Neural cell (in vitro differentiated cells): ENCODE data around the gene ACTBL2. TPM values are rescaled to one million over a fixed set of nuclear protein-coding genes. Genes with fewer than 3 reads are reported as not detected.

Experiments
- H2AFZ ChIP-seq: fragments of 200-600, 300-800 bp; sonication (generic), shearing (Covaris generic); 2 replicates; pipeline ENCODE4 v1.6.0; 2014; ENCODE audit warnings: low read depth, mild to moderate bottlenecking, antibody characterized with exemption, low read length, moderate library complexity
- H3F3A ChIP-seq: fragments of 200-600 bp; shearing (Covaris generic); 2 replicates; pipeline ENCODE4 v1.6.1; 2016; ENCODE audit warnings: mild to moderate bottlenecking, moderate library complexity, mixed read lengths, antibody characterized with exemption, low read length; ENCODE audit not compliant: insufficient read depth, poor library complexity, severe bottlenecking
- H3K27ac ChIP-seq: fragments of 200-600, 300-800 bp; sonication (generic), shearing (Covaris generic); 2 replicates; pipeline ENCODE4 v1.5.1; 2014; ENCODE audit warnings: mild to moderate bottlenecking, low read length, moderate library complexity
- H3K27me3 ChIP-seq: fragments of 300-800, 200-600 bp; sonication (generic), shearing (Covaris generic); 2 replicates; pipeline ENCODE4 v1.6.0; 2014; ENCODE audit warnings: mild to moderate bottlenecking, low read depth, low read length, moderate library complexity; ENCODE audit not compliant: insufficient read depth
- H3K36me3 ChIP-seq: fragments of 300-800, 200-600 bp; sonication (generic), shearing (Covaris generic); 2 replicates; pipeline ENCODE4 v1.5.1; 2014; ENCODE audit warnings: mild to moderate bottlenecking, antibody characterized with exemption, low read length, moderate library complexity; ENCODE audit not compliant: insufficient read depth
- H3K4me2 ChIP-seq: fragments of 300-800, 200-600 bp; sonication (generic), shearing (Covaris generic); 2 replicates; pipeline ENCODE4 v1.6.0; 2014; ENCODE audit warnings: mild to moderate bottlenecking, low read length
- H3K4me3 ChIP-seq: fragments of 300-800, 200-600 bp; sonication (generic), shearing (Covaris generic); 2 replicates; pipeline ENCODE4 v1.5.1; 2014; ENCODE audit warnings: mild to moderate bottlenecking, low read length, moderate library complexity
- H3K79me2 ChIP-seq: fragments of 200-600 bp; shearing (Covaris generic); replicated peaks from 2 replicates; pipeline ENCODE4 v1.6.0; 2014; ENCODE audit warnings: mild to moderate bottlenecking, low read length, moderate library complexity; ENCODE audit not compliant: insufficient read depth
- H3K9ac ChIP-seq: fragments of 300-800, 200-600 bp; sonication (generic), shearing (Covaris generic); 2 replicates; pipeline ENCODE4 v1.6.1; 2016; ENCODE audit warnings: mild to moderate bottlenecking, low read length, mixed read lengths
- H3K9me2 ChIP-seq: fragments of 200-600 bp; shearing (Covaris generic); 2 replicates; pipeline ENCODE4 v1.6.1; 2016; ENCODE audit warnings: mild to moderate bottlenecking, low read length, mixed read lengths; ENCODE audit not compliant: insufficient read depth
- H3K9me3 ChIP-seq: fragments of 200-600, 300-800 bp; sonication (generic), shearing (Covaris generic); 2 replicates; pipeline ENCODE4 v1.6.1; 2016; ENCODE audit warnings: mild to moderate bottlenecking, mixed run types, low read length, moderate library complexity, mixed read lengths
- H4K20me1 ChIP-seq: fragments of 200-600 bp; shearing (Covaris generic); 2 replicates; pipeline ENCODE4 v1.6.1; 2016; ENCODE audit warnings: mild to moderate bottlenecking, mixed run types; ENCODE audit not compliant: insufficient read depth
- CTCF ChIP-seq: fragments of 450-650 bp; IDR thresholded peaks from 2 replicates; pipeline ENCODE4 v1.5.1; 2014; ENCODE audit warnings: antibody characterized with exemption, mild to moderate bottlenecking, moderate library complexity; ENCODE audit not compliant: poor library complexity, severe bottlenecking
- EP300 ChIP-seq: fragments of 450-650 bp; conservative IDR thresholded peaks from 2 replicates; pipeline ENCODE4 v1.6.1; 2014; ENCODE audit warnings: antibody characterized with exemption, mild to moderate bottlenecking, moderate library complexity; ENCODE audit not compliant: poor library complexity, severe bottlenecking
- EZH2 ChIP-seq: fragments of 200-600, 300-800 bp; shearing (Covaris generic), sonication (generic); IDR thresholded peaks from 2 replicates; pipeline ENCODE4 v1.6.1; 2014; ENCODE audit warnings: antibody characterized with exemption, low read length, borderline replicate concordance, mild to moderate bottlenecking; ENCODE audit not compliant: insufficient read depth, poor library complexity, severe bottlenecking
- MXI1 ChIP-seq: fragments of 450-650 bp; conservative IDR thresholded peaks from 2 replicates; pipeline ENCODE4 v1.6.1; 2014; ENCODE audit warnings: antibody characterized with exemption, mild to moderate bottlenecking; ENCODE audit not compliant: poor library complexity, severe bottlenecking
- POLR2AphosphoS5 ChIP-seq: IDR thresholded peaks from 2 replicates; pipeline ENCODE4 v1.6.1; 2012
- RAD21 ChIP-seq: fragments of 450-650 bp; conservative IDR thresholded peaks from 2 replicates; pipeline ENCODE4 v1.6.1; 2014; ENCODE audit warnings: antibody characterized with exemption, mild to moderate bottlenecking, moderate library complexity
- REST ChIP-seq: IDR thresholded peaks from 2 replicates; pipeline ENCODE4 v1.6.1; 2012; ENCODE audit warnings: borderline replicate concordance
- SMC3 ChIP-seq: fragments of 450-650 bp; conservative IDR thresholded peaks from 2 replicates; pipeline ENCODE4 v1.6.1; 2014; ENCODE audit warnings: antibody characterized with exemption, mild to moderate bottlenecking, moderate library complexity; ENCODE audit not compliant: poor library complexity
- TAF1 ChIP-seq: IDR thresholded peaks from 2 replicates; pipeline ENCODE4 v1.6.1; 2012; ENCODE audit warnings: low read depth
- polyA plus RNA-seq: library from polyadenylated mRNA; depleted of rRNA; stranded (reverse); fragments of >200 nt; gene quantifications from 2 replicates; pipeline ENCODE4 v1.2.3, GENCODE V29; 2014

ACTBL2 gene
- polyA plus RNA-seq, 1 donor from 2014 or later, result not detected

- Histone ChIP-seq H3K79me2 (no peaks in the 10 kb centered on the region), H4K20me1 (no peaks in the 10 kb centered on the region), H3K36me3 (no peaks in the 10 kb centered on the region), H3K27ac (no peak overlapping the region), H2AFZ (no peak overlapping the region), H3K9ac (no peak overlapping the region), H3K27me3 (no peaks in the 10 kb centered on the region), H3F3A (no peaks in the 10 kb centered on the region), H3K9me3 (no peaks in the 10 kb centered on the region), H3K4me3 (no peak overlapping the region), H3K4me2 (no peak overlapping the region), H3K9me2 (no peaks in the 10 kb centered on the region)
- TF ChIP-seq REST, result no peak
- no peak for TF ChIP-seq POLR2AphosphoS5
- TF ChIP-seq EP300, result no peak
- TF ChIP-seq TAF1, result no peak
- TF ChIP-seq CTCF, result no peak
- TF ChIP-seq SMC3, result no peak
- no peak for TF ChIP-seq RAD21
- TF ChIP-seq MXI1, result no peak
- no peak for TF ChIP-seq EZH2
These were observed 43.0 kb downstream of the ACTBL2 start for GRCh38 chr5:57439601-57440000.

- H3K4me2 ChIP-seq, result no peak overlapping the region
- no peaks in the 10 kb centered on the region for H3K79me2 ChIP-seq
- H3K36me3 ChIP-seq, result no peaks in the 10 kb centered on the region
- no peaks in the 10 kb centered on the region for H3F3A ChIP-seq
- TF ChIP-seq RAD21 (no peak), SMC3 (no peak), CTCF (no peak), REST (no peak), POLR2AphosphoS5 (no peak), TAF1 (no peak), EZH2 (no peak), EP300 (no peak)
- H4K20me1 ChIP-seq, result no peaks in the 10 kb centered on the region
- no peak overlapping the region for H2AFZ ChIP-seq
- H3K4me3 ChIP-seq, result no peak overlapping the region
- H3K27ac ChIP-seq, result no peak overlapping the region
- no peak overlapping the region for H3K9ac ChIP-seq
- no peaks in the 10 kb centered on the region for H3K27me3 ChIP-seq
- no peaks in the 10 kb centered on the region for H3K9me3 ChIP-seq
- H3K9me2 ChIP-seq, result no peaks in the 10 kb centered on the region
These were observed 44.4 kb downstream of the ACTBL2 start for GRCh38 chr5:57437976-57438805.
